ENCODE results near the gene ZNF653. TPM values are rescaled to one million over a fixed set of nuclear protein-coding genes. Genes with fewer than 3 reads are reported as not detected.

Gene ZNF653
- total RNA-seq, 1 donor from 2014 or later = 7.7 TPM

GRCh38 chr19:11513946-11514345 is 8.3 kb upstream of the ZNF653 start:
- no peak for DNase-seq (ENCODE audit: low spot score)
- Mint-ChIP-seq H3K4me1 (ENCODE audit: unreplicated experiment) (no peaks in the 10 kb centered on the region), H3K27ac (ENCODE audit: unreplicated experiment) (no peak overlapping the region), H3K27me3 (ENCODE audit: unreplicated experiment) (no peaks in the 10 kb centered on the region), H3K4me3 (ENCODE audit: unreplicated experiment) (no peak overlapping the region), H3K36me3 (ENCODE audit: low read depth, unreplicated experiment) (peaks cover 12% of the 10 kb centered on the region), H3K9me3 (ENCODE audit: unreplicated experiment) (no peaks in the 10 kb centered on the region)
- no peak for TF ChIP-seq CTCF (IDR thresholded peaks at IDR 0.05; ENCODE audit: unreplicated experiment)

- peaks cover 3% of the 10 kb centered on the region for H3K27me3 Mint-ChIP-seq (ENCODE audit: unreplicated experiment)
- no peaks in the 10 kb centered on the region for H3K4me1 Mint-ChIP-seq (ENCODE audit: unreplicated experiment)
- TF ChIP-seq CTCF (IDR thresholded peaks at IDR 0.05; ENCODE audit: unreplicated experiment) = no peak
- peaks cover 8% of the 10 kb centered on the region for H3K36me3 Mint-ChIP-seq (ENCODE audit: low read depth, unreplicated experiment)
- no peak overlapping the region for H3K4me3 Mint-ChIP-seq (ENCODE audit: unreplicated experiment)
- no peak for DNase-seq (ENCODE audit: low spot score)
- no peak overlapping the region for H3K27ac Mint-ChIP-seq (ENCODE audit: unreplicated experiment)
- no peaks in the 10 kb centered on the region for H3K9me3 Mint-ChIP-seq (ENCODE audit: unreplicated experiment)
Observed at GRCh38 chr19:11510444-11510843, 4.8 kb upstream of the ZNF653 start.

- Mint-ChIP-seq H3K27ac (ENCODE audit: unreplicated experiment) (peak overlapping the region; percentile 64), H3K9me3 (ENCODE audit: unreplicated experiment) (no peaks in the 10 kb centered on the region), H3K4me3 (ENCODE audit: unreplicated experiment) (no peak overlapping the region), H3K27me3 (ENCODE audit: unreplicated experiment) (peaks cover 3% of the 10 kb centered on the region), H3K4me1 (ENCODE audit: unreplicated experiment) (no peaks in the 10 kb centered on the region), H3K36me3 (ENCODE audit: low read depth, unreplicated experiment) (peaks cover 8% of the 10 kb centered on the region)
- no peak for DNase-seq (ENCODE audit: low spot score)
- TF ChIP-seq CTCF (IDR thresholded peaks at IDR 0.05; ENCODE audit: unreplicated experiment) = no peak
Observed at GRCh38 chr19:11507370-11508078, 1.9 kb upstream of the ZNF653 start.

- Mint-ChIP-seq H3K36me3 (ENCODE audit: low read depth, unreplicated experiment) (peaks cover 6% of the 10 kb centered on the region), H3K4me3 (ENCODE audit: unreplicated experiment) (peak overlapping the region; percentile 82), H3K27me3 (ENCODE audit: unreplicated experiment) (peaks cover 3% of the 10 kb centered on the region), H3K9me3 (ENCODE audit: unreplicated experiment) (no peaks in the 10 kb centered on the region), H3K4me1 (ENCODE audit: unreplicated experiment) (no peaks in the 10 kb centered on the region), H3K27ac (ENCODE audit: unreplicated experiment) (peak overlapping the region; percentile 77)
- TF ChIP-seq CTCF (IDR thresholded peaks at IDR 0.05; ENCODE audit: unreplicated experiment) = no peak
- DNase-seq (ENCODE audit: low spot score) = no peak
Observed at GRCh38 chr19:11506967-11507366, 1.3 kb upstream of the ZNF653 start.

- H3K4me3 Mint-ChIP-seq (ENCODE audit: unreplicated experiment) = peak overlapping the region; percentile 85
- peaks cover 7% of the 10 kb centered on the region for H3K27me3 Mint-ChIP-seq (ENCODE audit: unreplicated experiment)
- H3K27ac Mint-ChIP-seq (ENCODE audit: unreplicated experiment) = no peak overlapping the region
- H3K4me1 Mint-ChIP-seq (ENCODE audit: unreplicated experiment) = no peaks in the 10 kb centered on the region
- no peak for TF ChIP-seq CTCF (IDR thresholded peaks at IDR 0.05; ENCODE audit: unreplicated experiment)
- no peak for DNase-seq (ENCODE audit: low spot score)
- H3K36me3 Mint-ChIP-seq (ENCODE audit: low read depth, unreplicated experiment) = peaks cover 2% of the 10 kb centered on the region
- no peaks in the 10 kb centered on the region for H3K9me3 Mint-ChIP-seq (ENCODE audit: unreplicated experiment)
Observed at GRCh38 chr19:11506101-11506555, 489 bp upstream of the ZNF653 start.

Measured in endothelial cell (in vitro differentiated cells).